ENCODE results near the gene GTF2F1. TPM values are rescaled to one million over a fixed set of nuclear protein-coding genes. Genes with fewer than 3 reads are reported as not detected.

The GTF2F1 gene
- total and polyA plus RNA-seq, 4 donors = 7.4 to 24.4 (median 16.8) TPM

- H3K27me3 ChIP-seq (ENCODE audit: control insufficient read depth in 4 of 4, insufficient read depth in 4 of 4, low read length in 3 of 4) = no peaks in the 10 kb centered on the region
- no peaks in the 10 kb centered on the region for H3K9me3 ChIP-seq (ENCODE audit: control insufficient read depth in 4 of 4, low read length in 3 of 4)
- no peak for DNase-seq (ENCODE audit: low spot score)
- 97% methylated on average over 19 of the region's 19 CpGs for WGBS
- no peak overlapping the region for H3K9ac ChIP-seq (ENCODE audit: low read depth in 1 of 2, low read length in 2 of 2)
- H3K4me1 ChIP-seq (ENCODE audit: control insufficient read depth in 4 of 4, insufficient read depth in 4 of 4, low read length in 3 of 4) = no peaks in the 10 kb centered on the region
- TF ChIP-seq EGR1 (IDR thresholded peaks at IDR 0.05; ENCODE audit: low read depth in 2 of 2) (no peak), FOXA1 (IDR thresholded peaks at IDR 0.05) (no peak), YY1 (IDR thresholded peaks at IDR 0.05) (no peak), JUND (IDR thresholded peaks at IDR 0.05) (no peak), REST (IDR thresholded peaks at IDR 0.05) (no peak), HNF4G (IDR thresholded peaks at IDR 0.05) (no peak), GABPA (IDR thresholded peaks at IDR 0.05 in 1 of 2, conservative IDR thresholded peaks at IDR 0.05 in 1 of 2) (no peak)
- TF ChIP-seq, protein P1, sequence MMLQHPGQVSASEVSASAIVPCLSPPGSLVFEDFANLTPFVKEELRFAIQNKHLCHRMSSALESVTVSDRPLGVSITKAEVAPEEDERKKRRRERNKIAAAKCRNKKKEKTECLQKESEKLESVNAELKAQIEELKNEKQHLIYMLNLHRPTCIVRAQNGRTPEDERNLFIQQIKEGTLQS (IDR thresholded peaks at IDR 0.05) = no peak
- H3K36me3 ChIP-seq (ENCODE audit: control insufficient read depth in 4 of 4, insufficient read depth in 3 of 4, low read depth in 1 of 4, low read length in 3 of 4) = peaks cover 21 to 69% (median 36%) of the 10 kb centered on the region in 4 donors
- H3K27ac ChIP-seq (ENCODE audit: low read depth in 1 of 2, low read length in 2 of 2) = no peak overlapping the region
- no peak overlapping the region for H3K4me3 ChIP-seq (ENCODE audit: low read depth in 1 of 3, low read length in 3 of 3)
Measured at GRCh38 chr19:6383188-6383587, 9.8 kb downstream of the GTF2F1 start.

DNA sequence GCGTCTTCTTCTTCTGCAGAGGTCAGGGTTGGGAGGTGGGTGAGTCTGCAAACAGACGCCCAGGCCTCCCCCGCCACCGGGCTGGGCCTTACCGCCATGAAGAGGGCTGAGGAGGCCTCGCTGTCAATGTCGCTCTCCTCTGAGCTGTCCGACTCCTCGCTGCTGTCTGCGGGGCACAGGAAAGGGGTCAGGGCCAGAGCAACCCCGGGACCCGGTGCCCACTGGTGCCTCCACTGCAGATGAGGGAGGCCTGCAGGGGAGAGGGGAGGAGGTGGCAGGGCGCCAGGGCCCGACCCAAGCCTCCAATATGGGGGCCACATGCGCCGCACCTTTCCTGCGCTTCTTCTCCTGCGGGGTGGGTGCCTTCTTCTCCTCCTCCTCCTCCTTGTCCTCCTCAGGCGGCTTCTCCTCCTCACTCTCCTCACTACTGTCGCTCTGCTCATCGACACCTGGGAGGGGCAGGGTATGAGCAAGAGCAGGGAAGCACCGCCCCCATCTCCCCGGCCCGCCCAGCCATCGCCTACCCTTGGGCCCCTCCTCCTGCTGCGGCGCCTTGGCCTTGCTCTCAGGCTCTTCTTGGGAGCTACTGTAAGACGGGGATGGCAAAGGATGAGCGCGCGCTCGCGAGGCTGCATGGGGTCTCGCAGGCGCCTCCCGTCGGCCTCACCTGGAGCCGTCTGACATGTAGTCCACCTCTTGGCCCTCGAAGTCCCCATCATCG is 11.8 kb downstream of the GTF2F1 start:
- Histone ChIP-seq H3K27ac (ENCODE audit: low read depth in 1 of 2, low read length in 2 of 2) (no peak overlapping the region), H3K9me3 (ENCODE audit: control insufficient read depth in 4 of 4, low read length in 3 of 4) (no peaks in the 10 kb centered on the region), H3K36me3 (ENCODE audit: control insufficient read depth in 4 of 4, insufficient read depth in 3 of 4, low read depth in 1 of 4, low read length in 3 of 4) (peaks cover 15 to 54% (median 27%) of the 10 kb centered on the region in 4 donors), H3K27me3 (ENCODE audit: control insufficient read depth in 4 of 4, insufficient read depth in 4 of 4, low read length in 3 of 4) (no peaks in the 10 kb centered on the region), H3K4me1 (ENCODE audit: control insufficient read depth in 4 of 4, insufficient read depth in 4 of 4, low read length in 3 of 4) (no peaks in the 10 kb centered on the region), H3K9ac (ENCODE audit: low read depth in 1 of 2, low read length in 2 of 2) (no peak overlapping the region), H3K4me3 (ENCODE audit: low read depth in 1 of 3, low read length in 3 of 3) (no peak overlapping the region)
- TF ChIP-seq, protein P2, sequence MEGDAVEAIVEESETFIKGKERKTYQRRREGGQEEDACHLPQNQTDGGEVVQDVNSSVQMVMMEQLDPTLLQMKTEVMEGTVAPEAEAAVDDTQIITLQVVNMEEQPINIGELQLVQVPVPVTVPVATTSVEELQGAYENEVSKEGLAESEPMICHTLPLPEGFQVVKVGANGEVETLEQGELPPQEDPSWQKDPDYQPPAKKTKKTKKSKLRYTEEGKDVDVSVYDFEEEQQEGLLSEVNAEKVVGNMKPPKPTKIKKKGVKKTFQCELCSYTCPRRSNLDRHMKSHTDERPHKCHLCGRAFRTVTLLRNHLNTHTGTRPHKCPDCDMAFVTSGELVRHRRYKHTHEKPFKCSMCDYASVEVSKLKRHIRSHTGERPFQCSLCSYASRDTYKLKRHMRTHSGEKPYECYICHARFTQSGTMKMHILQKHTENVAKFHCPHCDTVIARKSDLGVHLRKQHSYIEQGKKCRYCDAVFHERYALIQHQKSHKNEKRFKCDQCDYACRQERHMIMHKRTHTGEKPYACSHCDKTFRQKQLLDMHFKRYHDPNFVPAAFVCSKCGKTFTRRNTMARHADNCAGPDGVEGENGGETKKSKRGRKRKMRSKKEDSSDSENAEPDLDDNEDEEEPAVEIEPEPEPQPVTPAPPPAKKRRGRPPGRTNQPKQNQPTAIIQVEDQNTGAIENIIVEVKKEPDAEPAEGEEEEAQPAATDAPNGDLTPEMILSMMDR (IDR thresholded peaks at IDR 0.05; ENCODE audit: low read depth, low read length, missing input control) = no peak
- TF ChIP-seq, protein P3, sequence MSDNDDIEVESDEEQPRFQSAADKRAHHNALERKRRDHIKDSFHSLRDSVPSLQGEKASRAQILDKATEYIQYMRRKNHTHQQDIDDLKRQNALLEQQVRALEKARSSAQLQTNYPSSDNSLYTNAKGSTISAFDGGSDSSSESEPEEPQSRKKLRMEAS (IDR thresholded peaks at IDR 0.05) = no peak
- TF ChIP-seq NR2F2 (IDR thresholded peaks at IDR 0.05) = no peak
- TF ChIP-seq, protein P1 (IDR thresholded peaks at IDR 0.05) = no peak
- TF ChIP-seq RXRA (IDR thresholded peaks at IDR 0.05) = no peak
- no peak for DNase-seq (ENCODE audit: low spot score)
- 98% methylated on average over 40 of the region's 40 CpGs for WGBS

All from liver (tissue), 9 donors.